Stimulated activated CD4-positive, alpha-beta T cell treated with anti-CD3 and anti-CD28 coated beads, Interleukin-2, amount 100 ng/mL, for 48 hours (primary cell): ENCODE results near the gene ASXL2.
"Not testable (repeated sequence)": the region's sequence is repeated elsewhere in the genome, so short reads cannot be mapped to it uniquely, and the experiment has no call there.

Source experiments
- DNase-seq, 2 donors: peaks; one replicate each; pipeline ENCODE4 v3.0.0-alpha.2; 2020

Gene ASXL2

GRCh38 chr2:25831746-25832449 is 46.4 kb downstream of the ASXL2 start:
- no peak for DNase-seq

GRCh38 chr2:25829828-25830227 is 48.5 kb downstream of the ASXL2 start:
- no peak for DNase-seq

- DNase-seq, result no peak
Measured at GRCh38 chr2:25829377-25829704, 48.9 kb downstream of the ASXL2 start.

GRCh38 chr2:25828532-25829376 is 49.5 kb downstream of the ASXL2 start:
- not testable (repeated sequence) for DNase-seq

- DNase-seq, result peak in 1 of 2 donors; percentile 34
Measured at GRCh38 chr2:25825238-25825637, 53.0 kb downstream of the ASXL2 start.

GRCh38 chr2:25824718-25825117 is 53.6 kb downstream of the ASXL2 start:
- DNase-seq, result no peak

GRCh38 chr2:25824216-25824615 is 54.1 kb downstream of the ASXL2 start:
- no peak for DNase-seq

- peak; percentile 45 to 56 for DNase-seq
Measured at GRCh38 chr2:25822190-25823117, 55.8 kb downstream of the ASXL2 start.

GRCh38 chr2:25821225-25822056 is 56.8 kb downstream of the ASXL2 start:
- no peak for DNase-seq

- DNase-seq, result no peak
Measured at GRCh38 chr2:25819597-25820039, 58.7 kb downstream of the ASXL2 start.

- no peak for DNase-seq
Measured at GRCh38 chr2:25817630-25818029, 60.7 kb downstream of the ASXL2 start.

GRCh38 chr2:25817006-25817405 is 61.3 kb downstream of the ASXL2 start:
- no peak for DNase-seq

GRCh38 chr2:25816249-25816648 is 62.0 kb downstream of the ASXL2 start:
- no peak for DNase-seq

GRCh38 chr2:25814681-25815080 is 63.6 kb downstream of the ASXL2 start:
- DNase-seq, result no peak

- no peak for DNase-seq
Measured at GRCh38 chr2:25810428-25810827, 67.9 kb downstream of the ASXL2 start.

GRCh38 chr2:25809646-25810045 is 68.6 kb downstream of the ASXL2 start:
- no peak for DNase-seq

- no peak for DNase-seq
Measured at GRCh38 chr2:25808006-25808383, 70.3 kb downstream of the ASXL2 start.

GRCh38 chr2:25806941-25807340 is 71.3 kb downstream of the ASXL2 start:
- no peak for DNase-seq

GRCh38 chr2:25805987-25806386 is 72.3 kb downstream of the ASXL2 start:
- no peak for DNase-seq

- no peak for DNase-seq
Measured at GRCh38 chr2:25804338-25804737, 73.9 kb downstream of the ASXL2 start.

- no peak for DNase-seq
Measured at GRCh38 chr2:25799301-25799700, 79.0 kb downstream of the ASXL2 start.
